ENCODE measurements around the gene SBNO2. TPM values are rescaled to one million over a fixed set of nuclear protein-coding genes. Genes with fewer than 3 reads are reported as not detected.

SBNO2 gene
- total RNA-seq, 5 donors from 2014 or later (not counting 1 experiment from before 2014, with no cell fraction given), result 90.2 to 115 (median 106) TPM

GRCh38 chr19:1084024-1084868, 89.8 kb downstream of the SBNO2 start:
- ATAC-seq (replicated peaks in 1 of 4) (no peak), DNase-seq (peak in 3 of 35 experiments; percentile 10 to 20 (median 16))
- H3K27ac ChIP-seq (ENCODE audit: low read length), result peak overlapping the region; percentile 12
- H3K4me1 ChIP-seq (ENCODE audit: control insufficient read depth in 1 of 2, extremely low read depth in 1 of 2, insufficient read depth in 2 of 2, low read length in 2 of 2), result peaks cover 33 to 99% of the 10 kb centered on the region in 2 experiments
- H3K4me3 Mint-ChIP-seq, result peak overlapping the region in 1 of 3 donors; percentile 62
- H3K9me3 Mint-ChIP-seq, result no peaks in the 10 kb centered on the region
- H3K4me3 ChIP-seq (ENCODE audit: control insufficient read depth in 1 of 2, extremely low read depth in 1 of 2, low read length in 1 of 2), result no peak overlapping the region
- peaks cover 57 to 83% of the 10 kb centered on the region in 2 donors for H3K36me3 ChIP-seq (ENCODE audit: control insufficient read depth in 2 of 2, extremely low read depth in 1 of 2, insufficient read depth in 1 of 2, low read length in 1 of 2)
- peaks cover 36% of the 10 kb centered on the region for H3K36me3 Mint-ChIP-seq
- H3K27me3 Mint-ChIP-seq, result no peaks in the 10 kb centered on the region
- 59% methylated on average over 29 of the region's 43 CpGs for WGBS (ENCODE audit: insufficient coverage)
- no peaks in the 10 kb centered on the region for H3K9me3 ChIP-seq
- CTCF ChIA-PET, result no interaction called here
- no peaks in the 10 kb centered on the region for H3K27me3 ChIP-seq (replicated peaks in 1 of 2; ENCODE audit: control insufficient read depth in 2 of 2, extremely low read depth in 1 of 2, insufficient read depth in 2 of 2, low read length in 1 of 2)
- H3K4me1 Mint-ChIP-seq, result peaks cover 44 to 72% (median 66%) of the 10 kb centered on the region in 3 donors
- peak overlapping the region; percentile 68 to 77 for H3K27ac Mint-ChIP-seq
- POLR2A ChIA-PET, result interaction anchor here in 1 of 2 donors (0.5 kb wide), 1 partner anchor 10 kb away, joined by 3 read pairs; no protein-coding TSS in a partner anchor

- H3K27ac ChIP-seq (ENCODE audit: low read length), result no peak overlapping the region
- peaks cover 36% of the 10 kb centered on the region for H3K36me3 Mint-ChIP-seq
These were observed 90.9 kb downstream of the SBNO2 start for GRCh38 chr19:1082928-1083816.

DNA sequence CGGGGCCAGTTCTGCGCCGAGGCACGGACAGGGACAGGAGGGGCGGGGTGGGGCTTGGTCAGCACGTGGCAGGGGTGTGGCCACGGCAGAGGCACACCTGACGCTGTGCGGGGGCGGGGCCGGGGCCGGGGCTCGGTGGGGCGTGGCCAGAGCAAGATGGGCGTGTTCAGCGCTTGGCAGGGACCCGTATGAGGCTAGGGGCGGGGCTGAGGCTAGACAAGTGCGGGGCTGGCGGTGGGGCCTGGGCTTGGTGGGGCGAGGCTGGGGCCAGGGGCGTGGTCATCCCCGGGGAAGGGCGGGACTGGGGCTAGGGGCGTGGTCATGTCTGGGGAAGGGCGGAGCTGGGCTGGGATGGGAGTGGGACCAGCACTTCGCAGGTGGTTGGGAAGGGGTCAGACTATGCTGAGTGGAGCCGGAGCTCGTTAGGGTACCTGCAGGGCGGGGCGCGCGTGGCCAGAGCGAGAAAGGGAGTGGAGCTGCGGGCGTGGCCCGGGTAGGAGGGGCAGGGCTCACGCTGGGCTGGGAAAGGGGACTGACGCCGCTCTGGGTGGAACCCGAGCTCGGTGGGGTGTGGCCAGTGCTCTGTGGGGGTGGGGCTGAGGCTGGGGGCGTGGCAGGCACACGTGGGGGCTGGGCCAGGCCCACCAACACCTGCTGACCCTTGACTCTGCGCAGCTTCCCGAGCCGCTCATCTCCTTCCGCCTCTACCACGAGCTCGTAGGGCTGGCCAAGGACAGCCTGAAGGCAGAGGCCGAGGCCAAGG, 91.7 kb downstream of the SBNO2 start:
- H3K27me3 Mint-ChIP-seq, result no peaks in the 10 kb centered on the region
- no peak overlapping the region for H3K4me3 ChIP-seq (ENCODE audit: control insufficient read depth in 1 of 2, extremely low read depth in 1 of 2, low read length in 1 of 2)
- no peaks in the 10 kb centered on the region for H3K27me3 ChIP-seq (replicated peaks in 1 of 2; ENCODE audit: control insufficient read depth in 2 of 2, extremely low read depth in 1 of 2, insufficient read depth in 2 of 2, low read length in 1 of 2)
- 44% methylated on average over 43 of the region's 51 CpGs for WGBS (ENCODE audit: insufficient coverage)
- H3K9me3 ChIP-seq, result no peaks in the 10 kb centered on the region
- H3K27ac ChIP-seq (ENCODE audit: low read length), result peak overlapping the region; percentile 75
- H3K36me3 Mint-ChIP-seq, result peaks cover 35% of the 10 kb centered on the region
- DNase-seq (peak in 34 of 35 experiments; percentile 70 to 92 (median 84)), ATAC-seq (replicated peaks in 1 of 4) (peak; percentile 59 to 74 (median 70))
- CTCF ChIA-PET, result interaction anchor here (0.6 to 1.5 kb wide), 2 partner anchors 15 to 373 kb away, joined by 4 to 8 read pairs; no protein-coding TSS in a partner anchor
- H3K36me3 ChIP-seq (ENCODE audit: control insufficient read depth in 2 of 2, extremely low read depth in 1 of 2, insufficient read depth in 1 of 2, low read length in 1 of 2), result peaks cover 60 to 88% of the 10 kb centered on the region in 2 donors
- H3K4me1 Mint-ChIP-seq, result peaks cover 28 to 63% (median 49%) of the 10 kb centered on the region in 3 donors
- H3K9me3 Mint-ChIP-seq, result no peaks in the 10 kb centered on the region
- H3K4me1 ChIP-seq (ENCODE audit: control insufficient read depth in 1 of 2, extremely low read depth in 1 of 2, insufficient read depth in 2 of 2, low read length in 2 of 2), result peaks cover 28 to 97% of the 10 kb centered on the region in 2 experiments
- peak overlapping the region; percentile 57 to 66 for H3K27ac Mint-ChIP-seq
- H3K4me3 Mint-ChIP-seq, result peak overlapping the region; percentile 44 to 88 (median 55)
- POLR2A ChIA-PET, result interaction anchor here (0.6 to 1.6 kb wide), 3 partner anchors 11 to 17 kb away, joined by 4 to 7 read pairs (median 5); partner anchors contain the start of gene ARHGAP45 (in 1 of the 2)

More at GRCh38 chr19:1082928-1083816, 90.9 kb downstream of the SBNO2 start:
- POLR2A ChIA-PET, result interaction anchor here in 1 of 2 donors (1.1 kb wide), 1 partner anchor 10 kb away, joined by 5 read pairs; no protein-coding TSS in a partner anchor
- Mint-ChIP-seq H3K9me3 (no peaks in the 10 kb centered on the region), H3K4me1 (peaks cover 36 to 68% (median 57%) of the 10 kb centered on the region in 3 donors), H3K27me3 (no peaks in the 10 kb centered on the region), H3K27ac (peak overlapping the region; percentile 44 to 57), H3K4me3 (peak overlapping the region in 2 of 3 donors; percentile 24 to 46)
- ATAC-seq (replicated peaks in 1 of 4) (no peak), DNase-seq (peak in 2 of 35 experiments; percentile 14 to 16)
- H3K27me3 ChIP-seq (replicated peaks in 1 of 2; ENCODE audit: control insufficient read depth in 2 of 2, extremely low read depth in 1 of 2, insufficient read depth in 2 of 2, low read length in 1 of 2), result no peaks in the 10 kb centered on the region
- H3K4me1 ChIP-seq (ENCODE audit: control insufficient read depth in 1 of 2, extremely low read depth in 1 of 2, insufficient read depth in 2 of 2, low read length in 2 of 2), result peaks cover 35 to 98% of the 10 kb centered on the region in 2 experiments
- 96% methylated on average over 38 of the region's 59 CpGs for WGBS (ENCODE audit: insufficient coverage)
- peaks cover 60 to 83% of the 10 kb centered on the region in 2 donors for H3K36me3 ChIP-seq (ENCODE audit: control insufficient read depth in 2 of 2, extremely low read depth in 1 of 2, insufficient read depth in 1 of 2, low read length in 1 of 2)
- no peaks in the 10 kb centered on the region for H3K9me3 ChIP-seq
- CTCF ChIA-PET, result interaction anchor here in 1 of 2 donors (1.5 kb wide), 1 partner anchor 16 kb away, joined by 4 read pairs; no protein-coding TSS in a partner anchor
- H3K4me3 ChIP-seq (ENCODE audit: control insufficient read depth in 1 of 2, extremely low read depth in 1 of 2, low read length in 1 of 2), result no peak overlapping the region

- Mint-ChIP-seq H3K4me3 (peak overlapping the region; percentile 44 to 88 (median 55)), H3K27me3 (no peaks in the 10 kb centered on the region), H3K27ac (peak overlapping the region; percentile 69 to 79), H3K4me1 (peaks cover 33 to 64% (median 55%) of the 10 kb centered on the region in 3 donors), H3K36me3 (peaks cover 40% of the 10 kb centered on the region), H3K9me3 (no peaks in the 10 kb centered on the region)
- Histone ChIP-seq H3K27me3 (replicated peaks in 1 of 2; ENCODE audit: control insufficient read depth in 2 of 2, extremely low read depth in 1 of 2, insufficient read depth in 2 of 2, low read length in 1 of 2) (no peaks in the 10 kb centered on the region), H3K4me3 (ENCODE audit: control insufficient read depth in 1 of 2, extremely low read depth in 1 of 2, low read length in 1 of 2) (peak overlapping the region in 1 of 2 donors; percentile 32), H3K9me3 (no peaks in the 10 kb centered on the region), H3K27ac (ENCODE audit: low read length) (peak overlapping the region; percentile 47), H3K4me1 (ENCODE audit: control insufficient read depth in 1 of 2, extremely low read depth in 1 of 2, insufficient read depth in 2 of 2, low read length in 2 of 2) (peaks cover 29 to 97% of the 10 kb centered on the region in 2 experiments), H3K36me3 (ENCODE audit: control insufficient read depth in 2 of 2, extremely low read depth in 1 of 2, insufficient read depth in 1 of 2, low read length in 1 of 2) (peaks cover 56 to 82% of the 10 kb centered on the region in 2 donors)
- CTCF ChIA-PET, result interaction anchor here (0.6 to 1.5 kb wide), 2 partner anchors 14 to 374 kb away, joined by 4 to 8 read pairs; no protein-coding TSS in a partner anchor
- DNase-seq (peak in 3 of 35 experiments; percentile 14 to 39 (median 32)), ATAC-seq (replicated peaks in 1 of 4) (no peak)
- POLR2A ChIA-PET, result interaction anchor here (0.6 to 1.6 kb wide), 4 partner anchors 10 to 25 kb away, joined by 4 to 6 read pairs (median 4); partner anchors contain the start of gene ARHGAP45 (in 1 of the 2)
- WGBS (ENCODE audit: insufficient coverage), result 91% methylated on average over 58 of the region's 58 CpGs
These were observed 92.5 kb downstream of the SBNO2 start for GRCh38 chr19:1081301-1082164.
